HCT116 (cell line): Measurements from ENCODE around the gene CRNN. TPM values are rescaled to one million over a fixed set of nuclear protein-coding genes. Genes with fewer than 3 reads are reported as not detected.
A peak's percentile ranks its signal among the peaks of the same experiment; 100 is the strongest.

Experiments
- ATAC-seq: fragments of 200-7000 bp; cut with Tn5 transposase; 2 replicates; pipeline ENCODE4 v1.9.1; 2020; ENCODE audit warnings: mild to moderate bottlenecking, moderate library complexity
- BruUV-seq: library from RNA; stranded (reverse); fragments of 400-500 nt; replicated peaks from 2 replicates; lab custom pipeline; 2021; lab: Mats Ljungman, UMichigan
- CTCF ChIA-PET: fragments of 300-600 bp; sonication (Branson Sonifier 250); formaldehyde crosslinking; loops from one replicate; lab custom pipeline; 2021; ENCODE audit warnings: antibody characterized with exemption; lab: Charles Lee
- POLR2A ChIA-PET: fragments of 300-600, 350-600 bp; sonication (Branson Sonifier 250); formaldehyde crosslinking; loops from one replicate; lab custom pipeline; 2021; ENCODE audit warnings: antibody characterized with exemption; lab: Charles Lee
- RAD21 ChIA-PET, 2 experiments: fragments of 300-600 bp; sonication (Branson Sonifier 250); formaldehyde crosslinking; loops; one replicate each; lab custom pipeline; 2023; ENCODE audit warnings: low total read pairs in 2 of 2; ENCODE audit not compliant: uncharacterized antibody in 2 of 2, unreplicated experiment in 2 of 2, low non-redundant PET in 1 of 2; lab: Charles Lee
- DNase-seq: peaks from one replicate; pipeline ENCODE4 v3.0.0-alpha.2; 2010; ENCODE audit warnings: low read depth, low spot score
- H2AFZ ChIP-seq: fragments of 200-600 bp; shearing (Covaris generic), sonication (generic); 2 replicates; pipeline ENCODE4 v1.6.1; 2017; ENCODE audit warnings: low read depth, mixed run types, mixed read lengths, antibody characterized with exemption, low read length; ENCODE audit not compliant: poor library complexity, severe bottlenecking
- H3K27ac ChIP-seq: 2 replicates; pipeline ENCODE4 v1.5.1; 2012; ENCODE audit warnings: low read depth, low read length
- H3K27me3 ChIP-seq: fragments of 200-600 bp; sonication (generic); 2 replicates; pipeline ENCODE4 v1.6.1; 2016; ENCODE audit warnings: mixed run types, low read length, mixed read lengths; ENCODE audit not compliant: insufficient read depth
- H3K36me3 ChIP-seq, 2 experiments: fragments of 200-500 bp in 1 of 2; fragments of 200-600 bp in 1 of 2; sonication (Bioruptor generic) in 1 of 2; sonication (generic) in 1 of 2; 2 replicates each; pipeline versions ENCODE4 v1.5.1 to v1.6.1; 2014 to 2016; ENCODE audit warnings: low read length in 2 of 2, inconsistent platforms in 1 of 2, mixed read lengths in 1 of 2, mixed run types in 1 of 2; ENCODE audit not compliant: insufficient read depth in 2 of 2, control insufficient read depth in 1 of 2
- H3K4me1 ChIP-seq, 2 experiments: fragments of 200-600 bp in 1 of 2; sonication (generic) in 1 of 2; 2 replicates each; pipeline versions ENCODE4 v1.5.1 to v1.6.1; 2012 to 2017; ENCODE audit warnings: low read length in 2 of 2, inconsistent platforms in 1 of 2, mild to moderate bottlenecking in 1 of 2, mixed read lengths in 1 of 2, mixed run types in 1 of 2, moderate library complexity in 1 of 2; ENCODE audit not compliant: insufficient read depth in 2 of 2, control insufficient read depth in 1 of 2
- H3K4me2 ChIP-seq: fragments of 200-600 bp; sonication (generic); 2 replicates; pipeline ENCODE4 v1.6.1; 2017; ENCODE audit warnings: mixed run types, low read length, mixed read lengths
- H3K4me3 ChIP-seq, 2 experiments: fragments of 200-600 bp in 1 of 2; sonication (generic) in 1 of 2; replicated peaks in 1 of 2; 2 replicates each; pipeline ENCODE4 v1.5.1; 2011 to 2016; ENCODE audit warnings: low read length in 2 of 2, control low read depth in 1 of 2, low read depth in 1 of 2, mild to moderate bottlenecking in 1 of 2, mixed read lengths in 1 of 2, mixed run types in 1 of 2
- H3K79me2 ChIP-seq: fragments of 200-600 bp; sonication (generic); 2 replicates; pipeline ENCODE4 v1.6.1; 2017; ENCODE audit warnings: mild to moderate bottlenecking, mixed run types, low read length, moderate library complexity, mixed read lengths; ENCODE audit not compliant: insufficient read depth
- H3K9ac ChIP-seq: fragments of 200-600 bp; sonication (generic); 2 replicates; pipeline ENCODE4 v1.6.1; 2016; ENCODE audit warnings: low read length, mixed read lengths
- H3K9me2 ChIP-seq: fragments of 200-600 bp; sonication (generic), shearing (Covaris generic); 2 replicates; pipeline ENCODE4 v1.6.1; 2017; ENCODE audit warnings: mixed run types, mild to moderate bottlenecking, moderate library complexity; ENCODE audit not compliant: insufficient read depth
- H3K9me3 ChIP-seq, 2 experiments: fragments of 200-500 bp in 1 of 2; fragments of 200-600 bp in 1 of 2; sonication (Bioruptor generic) in 1 of 2; sonication (generic) in 1 of 2; 2 replicates each; pipeline ENCODE4 v1.6.1; 2014 to 2017; ENCODE audit warnings: low read length in 2 of 2, mixed read lengths in 2 of 2, inconsistent platforms in 1 of 2, low read depth in 1 of 2, mild to moderate bottlenecking in 1 of 2, mixed run types in 1 of 2, moderate library complexity in 1 of 2; ENCODE audit not compliant: control insufficient read depth in 1 of 2, insufficient read depth in 1 of 2
- H4K20me1 ChIP-seq: fragments of 200-600 bp; sonication (generic), shearing (Covaris generic); 2 replicates; pipeline ENCODE4 v1.6.1; 2017; ENCODE audit warnings: mixed run types, mild to moderate bottlenecking, moderate library complexity; ENCODE audit not compliant: insufficient read depth
- ATF3 ChIP-seq: IDR thresholded peaks from 2 replicates; pipeline ENCODE4 v1.6.1; 2012
- CTCF ChIP-seq, 3 experiments: fragments of 200-600 bp in 1 of 3; sonication (generic) in 1 of 3; IDR thresholded peaks in 2 of 3; conservative IDR thresholded peaks in 1 of 3; 2 replicates each; pipeline ENCODE4 v1.5.1; 2012 to 2017; ENCODE audit warnings: low read depth in 2 of 3, low read length in 2 of 3, antibody characterized with exemption in 1 of 3, borderline replicate concordance in 1 of 3, control low read depth in 1 of 3, mild to moderate bottlenecking in 1 of 3, mixed read lengths in 1 of 3, mixed run types in 1 of 3, moderate library complexity in 1 of 3; ENCODE audit not compliant: insufficient read depth in 1 of 3
- EGR1 ChIP-seq: IDR thresholded peaks from 2 replicates; pipeline ENCODE4 v1.6.1; 2012; ENCODE audit warnings: low read depth
- ELF1 ChIP-seq: IDR thresholded peaks from 2 replicates; pipeline ENCODE4 v1.6.1; 2012; ENCODE audit warnings: low read depth, borderline replicate concordance
- EZH2 ChIP-seq: fragments of 200-600 bp; sonication (generic); IDR thresholded peaks from 2 replicates; pipeline ENCODE4 v1.6.1; 2017; ENCODE audit warnings: antibody characterized with exemption, mixed run types
- EZH2phosphoT487 ChIP-seq: fragments of 200-600 bp; IDR thresholded peaks from 2 replicates; pipeline ENCODE4 v1.6.1; 2018; ENCODE audit warnings: antibody characterized with exemption, borderline replicate concordance
- FOSL1 ChIP-seq: IDR thresholded peaks from 2 replicates; pipeline ENCODE4 v1.6.1; 2012; ENCODE audit warnings: low read depth
- JUND ChIP-seq: IDR thresholded peaks from 2 replicates; pipeline ENCODE4 v1.6.1; 2012
- MAX ChIP-seq: IDR thresholded peaks from 2 replicates; pipeline ENCODE4 v1.6.1; 2012
- POLR2A ChIP-seq: IDR thresholded peaks from 2 replicates; pipeline ENCODE4 v1.7.0; 2011; ENCODE audit warnings: borderline replicate concordance; ENCODE audit not compliant: insufficient read depth, insufficient read length; ENCODE audit errors: extremely low read depth
- POLR2AphosphoS5 ChIP-seq: IDR thresholded peaks from 2 replicates; pipeline ENCODE4 v1.6.1; 2011; ENCODE audit warnings: mild to moderate bottlenecking, low read depth, low read length, moderate library complexity
- RAD21 ChIP-seq: IDR thresholded peaks from 2 replicates; pipeline ENCODE4 v1.6.1; 2012; ENCODE audit warnings: low read depth, mild to moderate bottlenecking
- REST ChIP-seq: IDR thresholded peaks from 2 replicates; pipeline ENCODE4 v1.6.1; 2012; ENCODE audit warnings: low read depth
- SIN3A ChIP-seq: IDR thresholded peaks from 2 replicates; pipeline ENCODE4 v1.6.1; 2012; ENCODE audit warnings: low read depth
- SP1 ChIP-seq: IDR thresholded peaks from 2 replicates; pipeline ENCODE4 v1.6.1; 2012; ENCODE audit warnings: low read depth
- SRF ChIP-seq: IDR thresholded peaks from 2 replicates; pipeline ENCODE4 v1.6.1; 2012; ENCODE audit warnings: low read depth
- YY1 ChIP-seq: IDR thresholded peaks from 2 replicates; pipeline ENCODE4 v1.6.1; 2011; ENCODE audit warnings: low read length, low read depth, moderate library complexity, mild to moderate bottlenecking; ENCODE audit not compliant: insufficient replicate concordance; ENCODE audit errors: extremely low read depth
- ZBTB33 ChIP-seq: IDR thresholded peaks from 2 replicates; pipeline ENCODE4 v1.6.1; 2011; ENCODE audit warnings: mild to moderate bottlenecking, low read length, moderate library complexity; ENCODE audit not compliant: insufficient replicate concordance; ENCODE audit errors: extremely low read depth
- ZFX ChIP-seq: fragments of 450-650 bp; IDR thresholded peaks from 2 replicates; pipeline ENCODE4 v1.6.1; 2017
- intact Hi-C: fragments of 100-400 bp; cut with micrococcal nuclease; formaldehyde crosslinking; loops from 2 replicates; pipeline ENCODE4 v1.10.0; 2022
- total RNA-seq: library from RNA; stranded (reverse); gene quantifications from one replicate; pipeline ENCODE4 v1.2.1, GENCODE V29; 2021; ENCODE audit not compliant: unreplicated experiment

Gene CRNN
- total RNA-seq, 1 experiment from 2014 or later: not detected

- POLR2A ChIA-PET: interaction anchor here (0.9 to 2.0 kb wide), 2 partner anchors 60 to 111 kb away, joined by 4 to 5 read pairs; no protein-coding TSS in a partner anchor
- H3K4me2 ChIP-seq: peak overlapping the region; percentile 37
- TF ChIP-seq EGR1 (no peak), CTCF (IDR thresholded peaks at IDR 0.05 in 2 of 3, conservative IDR thresholded peaks at IDR 0.05 in 1 of 3; ENCODE audit: borderline replicate concordance in 1 of 3, insufficient read depth in 1 of 3, low read depth in 2 of 3, low read length in 2 of 3) (peak; percentile 85 to 90 (median 90)), EZH2phosphoT487 (no peak), EZH2 (no peak), SIN3A (no peak), POLR2A (no peak), ZBTB33 (no peak), ATF3 (no peak), REST (no peak), SRF (no peak), MAX (no peak), RAD21 (peak; percentile 90), JUND (no peak), FOSL1 (no peak), YY1 (peak; percentile 67), ZFX (no peak), POLR2AphosphoS5 (no peak), SP1 (no peak), ELF1 (no peak)
Measured at GRCh38 chr1:152458384-152459185, 44.5 kb upstream of the CRNN start.

More at GRCh38 chr1:152458384-152459185, 44.5 kb upstream of the CRNN start:
- Histone ChIP-seq H3K79me2 (no peaks in the 10 kb centered on the region), H2AFZ (peak overlapping the region; percentile 90), H3K4me3 (no peak overlapping the region), H3K9ac (no peak overlapping the region), H3K27ac (no peak overlapping the region), H3K27me3 (no peaks in the 10 kb centered on the region), H3K4me1 (peaks cover 0 to 11% of the 10 kb centered on the region in 2 experiments; a peak in 2 of 4 replicates), H4K20me1 (no peaks in the 10 kb centered on the region), H3K36me3 (no peaks in the 10 kb centered on the region), H3K9me3 (no peaks in the 10 kb centered on the region), H3K9me2 (no peaks in the 10 kb centered on the region)
- intact Hi-C loops: loop anchor here (1.0 kb wide), 3 partner anchors 59 to 406 kb away; no protein-coding TSS in a partner anchor
- ChIA-PET CTCF (interaction anchor here (0.6 to 3.5 kb wide), 46 partner anchors 9 to 491 kb away, joined by 3 to 143 read pairs (median 6); partner anchors contain the start of gene S100A11), RAD21 (interaction anchor here (0.7 to 1.6 kb wide), 9 partner anchors 18 to 919 kb away, joined by 3 to 18 read pairs (median 5); no protein-coding TSS in a partner anchor)
- DNase-seq (peak; percentile 76), ATAC-seq (peak; percentile 73)
- no TSS peak for BruUV-seq
